GM18502 (cell line): ENCODE data around the gene FAM163B.
A peak's percentile ranks its signal among the peaks of the same experiment; 100 is the strongest.

ENCODE experiments used
- ATAC-seq: cut with Tn5 transposase; IDR thresholded peaks from one replicate; pipeline ENCODE4 v1.9.1; 2021; ENCODE audit warnings: mild to moderate bottlenecking; ENCODE audit not compliant: unreplicated experiment, poor library complexity

Gene FAM163B

GRCh38 chr9:133558191-133559126 lies 50.7 kb downstream of the FAM163B start:
- peak; percentile 47 for ATAC-seq

GRCh38 chr9:133557581-133557980 lies 51.6 kb downstream of the FAM163B start:
- no peak for ATAC-seq

GRCh38 chr9:133556354-133556753 lies 52.8 kb downstream of the FAM163B start:
- ATAC-seq: no peak

GRCh38 chr9:133554729-133555128 lies 54.5 kb downstream of the FAM163B start:
- ATAC-seq: no peak

GRCh38 chr9:133553973-133554713 lies 55.0 kb downstream of the FAM163B start:
- ATAC-seq: no peak

GRCh38 chr9:133553123-133553522 lies 56.1 kb downstream of the FAM163B start:
- ATAC-seq: no peak

- ATAC-seq: no peak
Measured at GRCh38 chr9:133552236-133552635, 57.0 kb downstream of the FAM163B start.

GRCh38 chr9:133551446-133551845 lies 57.7 kb downstream of the FAM163B start:
- no peak for ATAC-seq

GRCh38 chr9:133547116-133547515 lies 62.1 kb downstream of the FAM163B start:
- no peak for ATAC-seq

- ATAC-seq: no peak
Measured at GRCh38 chr9:133546287-133546680, 62.9 kb downstream of the FAM163B start.

GRCh38 chr9:133545494-133546286 lies 63.5 kb downstream of the FAM163B start:
- ATAC-seq: no peak

- no peak for ATAC-seq
Measured at GRCh38 chr9:133543772-133544467, 65.3 kb downstream of the FAM163B start.

- ATAC-seq: no peak
Measured at GRCh38 chr9:133542002-133542401, 67.2 kb downstream of the FAM163B start.

GRCh38 chr9:133540698-133541025 lies 68.5 kb downstream of the FAM163B start:
- no peak for ATAC-seq

GRCh38 chr9:133539991-133540697 lies 69.0 kb downstream of the FAM163B start:
- no peak for ATAC-seq

GRCh38 chr9:133538851-133539833 lies 70.0 kb downstream of the FAM163B start:
- ATAC-seq: no peak

- no peak for ATAC-seq
Measured at GRCh38 chr9:133538176-133538575, 71.0 kb downstream of the FAM163B start.

- no peak for ATAC-seq
Measured at GRCh38 chr9:133537257-133537656, 71.9 kb downstream of the FAM163B start.
